DMS53 treated with DMSO at 0.1 percent for 48 hours (cell line): ENCODE measurements around the gene KNG1.
"Not testable (repeated sequence)": the region's sequence is repeated elsewhere in the genome, so short reads cannot be mapped to it uniquely, and the experiment has no call there.

Source experiments
- DNase-seq: peaks from one replicate; lab custom pipeline; 2025; ENCODE audit not compliant: unreplicated experiment; lab: John Stamatoyannopoulos, UW

KNG1 gene

GRCh38 chr3:186708983-186709679 is 8.0 kb upstream of the KNG1 start:
- no peak for DNase-seq

GRCh38 chr3:186710694-186711093 is 6.5 kb upstream of the KNG1 start:
- DNase-seq, result not testable (repeated sequence)

GRCh38 chr3:186713499-186713898 is 3.7 kb upstream of the KNG1 start:
- DNase-seq, result no peak

DNA sequence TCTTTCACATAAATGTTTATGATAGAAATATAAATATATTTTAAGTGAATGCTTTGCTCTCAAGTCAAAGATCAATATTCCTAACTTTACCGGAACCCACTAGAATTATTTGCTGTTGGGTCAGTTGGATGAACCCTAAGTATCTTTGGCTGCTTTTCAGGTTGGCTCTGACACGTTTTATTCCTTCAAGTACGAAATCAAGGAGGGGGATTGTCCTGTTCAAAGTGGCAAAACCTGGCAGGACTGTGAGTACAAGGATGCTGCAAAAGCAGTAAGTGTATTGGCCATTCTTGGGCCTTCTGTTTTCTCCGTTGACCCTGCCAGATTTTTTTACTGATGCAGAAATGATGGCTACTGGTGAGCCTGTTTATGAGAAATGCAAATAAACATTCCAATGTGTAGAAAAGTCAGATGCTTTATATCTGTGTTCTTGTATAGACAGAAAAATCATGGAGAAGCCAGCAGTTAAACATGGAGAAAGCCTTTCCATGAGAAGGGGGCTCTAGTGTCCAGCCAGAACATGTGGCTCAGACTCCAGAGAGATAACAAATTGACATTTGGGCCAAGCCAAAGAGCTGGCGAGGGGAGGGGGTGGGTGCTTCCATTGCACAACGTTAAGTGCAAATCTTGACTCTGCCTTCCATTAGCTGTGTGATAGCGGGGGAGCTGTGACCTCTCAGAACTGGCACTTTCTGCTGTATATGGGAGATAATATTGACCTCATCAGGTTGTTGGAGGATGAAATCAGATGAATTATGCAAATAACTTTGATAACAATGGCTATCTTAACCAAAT is 3.0 kb downstream of the KNG1 start:
- DNase-seq, result no peak

- DNase-seq, result no peak
Observed at GRCh38 chr3:186722457-186722856, 5.3 kb downstream of the KNG1 start.

DNA sequence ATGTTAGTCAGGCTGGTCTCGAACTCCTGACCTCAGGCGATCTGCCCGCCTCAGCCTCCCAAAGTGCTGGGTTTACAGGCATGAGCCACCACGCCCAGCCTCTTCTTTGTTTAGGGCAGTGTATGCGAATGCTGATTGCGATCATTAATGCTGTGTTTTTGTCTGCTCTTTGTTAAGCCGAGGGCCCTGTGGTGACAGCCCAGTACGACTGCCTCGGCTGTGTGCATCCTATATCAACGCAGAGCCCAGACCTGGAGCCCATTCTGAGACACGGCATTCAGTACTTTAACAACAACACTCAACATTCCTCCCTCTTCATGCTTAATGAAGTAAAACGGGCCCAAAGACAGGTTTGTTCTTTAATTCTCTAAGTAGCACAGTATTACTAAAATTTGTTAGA is 7.8 kb downstream of the KNG1 start:
- no peak for DNase-seq

- DNase-seq, result no peak
Observed at GRCh38 chr3:186732169-186732766, 15.1 kb downstream of the KNG1 start.

DNA sequence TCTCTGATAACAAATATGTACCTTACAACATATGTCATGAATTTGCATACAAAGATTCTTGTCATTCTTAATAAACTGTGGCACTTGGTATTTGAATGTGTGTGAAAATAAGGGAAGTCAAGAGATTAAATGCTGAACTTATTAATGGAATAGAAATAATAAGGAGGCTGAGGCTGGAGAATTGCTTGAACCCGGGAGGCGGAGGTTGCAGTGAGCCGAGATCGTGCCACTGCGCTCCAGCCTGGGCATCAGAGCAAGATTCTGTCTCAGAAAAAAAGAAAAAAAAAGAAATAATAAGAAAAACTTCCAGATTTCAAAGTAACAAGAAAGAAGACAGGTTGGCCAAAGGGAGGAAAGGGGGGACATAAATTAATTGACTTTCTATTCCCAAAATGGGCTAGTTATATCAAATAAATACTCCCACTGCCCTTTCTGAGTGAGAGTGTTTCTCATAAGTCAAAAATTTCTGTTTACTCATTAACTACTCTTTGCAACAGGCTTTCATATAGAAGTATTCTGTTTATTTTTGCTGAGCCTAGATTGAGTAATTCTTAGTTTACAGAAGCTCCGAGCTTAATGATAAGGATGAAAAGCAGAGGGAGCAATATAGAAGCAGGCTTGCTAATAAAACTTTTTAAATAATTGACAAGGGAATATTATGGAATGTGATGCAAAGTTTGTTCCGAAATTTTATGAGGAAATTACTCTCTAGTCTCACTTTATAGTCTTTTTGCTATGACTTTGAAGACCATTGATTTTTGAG is 25.6 kb downstream of the KNG1 start:
- no peak for DNase-seq

DNA sequence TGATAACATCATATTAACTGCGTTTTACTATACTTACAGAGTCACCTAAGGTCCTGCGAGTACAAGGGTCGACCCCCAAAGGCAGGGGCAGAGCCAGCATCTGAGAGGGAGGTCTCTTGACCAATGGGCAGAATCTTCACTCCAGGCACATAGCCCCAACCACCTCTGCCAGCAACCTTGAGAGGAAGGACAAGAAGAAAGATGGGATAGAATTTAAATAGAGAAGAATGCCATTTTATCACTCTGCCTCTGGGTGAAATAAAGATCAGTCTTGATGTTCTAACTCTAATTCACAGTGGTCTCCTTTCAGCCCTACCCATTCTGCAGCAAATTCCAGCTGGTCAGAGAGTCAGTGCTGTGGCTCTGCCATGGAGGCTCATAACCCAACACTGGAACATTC is 26.5 kb downstream of the KNG1 start:
- DNase-seq, result no peak

GRCh38 chr3:186746008-186746407 is 28.8 kb downstream of the KNG1 start:
- DNase-seq, result no peak

DNA sequence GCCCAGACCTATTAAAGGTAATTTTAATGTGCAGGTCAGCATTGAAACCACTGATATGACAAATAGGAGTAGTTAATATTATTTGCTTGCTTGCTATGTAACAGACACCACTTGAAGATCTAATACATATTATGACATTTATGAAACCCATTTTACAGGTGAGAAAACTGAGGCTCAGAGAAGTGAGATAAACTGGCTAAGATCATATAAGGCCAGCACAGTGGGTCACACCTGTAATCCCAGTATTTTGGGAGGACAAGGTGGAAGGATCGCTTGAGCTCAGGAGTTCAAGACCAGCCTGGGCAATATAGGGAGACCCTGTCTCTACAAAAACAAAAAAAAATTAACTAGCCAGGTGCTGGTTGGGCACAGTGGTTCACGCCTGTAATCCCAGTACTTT is 33.2 kb downstream of the KNG1 start:
- no peak for DNase-seq

GRCh38 chr3:186751480-186751879 is 34.3 kb downstream of the KNG1 start:
- no peak for DNase-seq

- DNase-seq, result no peak
Observed at GRCh38 chr3:186754006-186754405, 36.8 kb downstream of the KNG1 start.

- no peak for DNase-seq
Observed at GRCh38 chr3:186754871-186755270, 37.7 kb downstream of the KNG1 start.

DNA sequence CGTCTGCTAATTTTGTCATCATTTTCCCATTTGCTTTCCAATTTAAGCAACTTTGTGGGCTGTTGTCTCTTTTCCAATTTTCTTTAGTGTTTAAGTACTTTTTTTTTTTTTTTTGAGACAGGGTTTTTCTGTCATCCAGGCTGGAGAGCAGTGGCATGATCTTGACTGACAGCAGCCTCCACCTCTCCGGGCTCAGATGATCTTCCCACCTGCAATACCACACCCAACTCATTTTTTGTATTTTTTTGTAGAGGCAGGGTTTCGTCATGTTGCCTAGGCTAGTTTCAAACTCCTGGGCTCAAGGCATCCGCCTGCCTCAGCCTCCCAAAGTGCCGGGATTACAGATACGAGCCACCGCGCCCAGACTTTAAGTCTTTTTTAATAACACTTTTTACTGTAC is 40.1 kb downstream of the KNG1 start:
- DNase-seq, result no peak

DNA sequence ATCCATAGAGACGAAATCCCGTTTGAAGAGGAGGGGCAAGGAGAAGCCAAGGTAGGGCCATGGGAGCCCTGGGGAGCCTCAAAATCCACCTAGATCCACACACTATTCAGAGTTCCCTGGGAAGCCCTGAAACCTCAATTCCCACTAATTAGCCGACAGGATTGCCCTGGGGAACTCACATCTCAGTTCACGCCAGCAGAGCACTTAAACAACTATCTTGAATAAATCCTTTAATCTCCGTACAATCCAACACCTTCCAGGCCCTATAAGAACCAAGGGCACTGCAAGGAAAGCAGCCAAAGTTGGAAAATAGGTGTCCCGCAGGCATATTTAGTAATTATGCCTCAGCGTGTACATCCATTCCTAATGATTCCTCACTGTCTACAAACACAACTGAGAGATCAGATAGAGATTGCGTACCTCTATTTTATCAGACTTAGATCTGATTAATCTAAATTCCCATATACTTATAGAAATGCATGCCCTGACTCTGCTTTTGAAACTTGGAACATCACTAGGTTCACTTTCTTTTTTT is 40.6 kb downstream of the KNG1 start:
- DNase-seq, result no peak

GRCh38 chr3:186759231-186759930 is 42.2 kb downstream of the KNG1 start:
- DNase-seq, result no peak

DNA sequence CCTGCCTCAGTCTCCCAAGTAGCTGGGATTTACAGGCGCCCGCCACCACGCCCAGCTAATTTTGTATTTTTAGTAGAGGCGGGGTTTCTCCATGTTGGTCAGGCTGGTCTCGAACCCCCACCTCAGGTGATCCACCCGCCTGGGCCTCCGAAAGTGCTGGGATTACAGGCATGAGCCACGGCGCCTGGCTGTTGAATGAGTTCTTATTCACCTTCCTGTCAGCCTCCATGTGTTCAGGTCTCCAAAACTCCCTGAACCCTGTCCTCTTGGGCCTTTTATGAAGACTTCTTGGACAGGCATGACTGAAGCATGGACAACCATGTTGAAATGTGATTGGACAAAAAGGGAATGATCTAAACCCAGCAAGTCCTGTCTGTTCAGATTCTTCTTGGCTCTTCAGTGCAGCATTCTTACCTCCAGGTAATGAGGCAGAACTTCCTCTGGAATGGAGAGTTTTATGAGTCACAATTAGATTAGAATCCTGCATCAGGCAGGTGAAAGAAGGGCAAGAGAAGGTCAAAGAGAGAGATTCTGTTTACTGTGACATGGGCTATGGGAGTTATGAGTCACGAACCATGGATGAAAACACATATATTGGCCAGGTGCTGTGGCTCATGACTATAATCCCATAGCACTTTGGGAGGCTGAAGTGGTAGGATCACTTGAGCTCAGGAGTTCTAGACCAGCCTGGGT is 43.1 kb downstream of the KNG1 start:
- peak; percentile 90 for DNase-seq

DNA sequence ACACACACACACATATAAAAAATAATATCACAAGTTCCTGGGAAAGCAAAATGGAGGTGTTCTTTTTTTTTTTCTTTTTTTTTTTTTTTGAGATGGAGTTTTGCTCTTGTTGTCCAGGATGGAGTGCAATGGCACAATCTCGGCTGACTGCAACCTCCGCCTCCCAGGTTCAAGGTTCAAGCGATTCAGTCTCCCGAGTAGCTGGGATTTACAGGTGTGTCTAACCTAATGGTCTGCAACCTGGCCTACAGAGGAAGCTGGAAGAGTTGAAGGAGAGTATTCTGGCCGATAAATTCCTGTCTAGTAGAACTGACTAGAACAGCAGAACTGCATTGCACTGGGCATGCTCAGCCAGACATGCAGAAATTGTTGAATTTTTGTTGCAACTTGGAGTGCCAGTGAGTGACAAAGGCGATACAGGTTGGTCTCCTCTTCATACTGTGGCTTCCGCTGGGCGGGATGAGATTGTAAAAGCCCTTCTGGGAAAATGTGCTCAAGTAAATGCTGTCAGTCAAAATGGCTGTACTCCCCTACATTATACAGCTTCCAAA is 43.8 kb downstream of the KNG1 start:
- no peak for DNase-seq

DNA sequence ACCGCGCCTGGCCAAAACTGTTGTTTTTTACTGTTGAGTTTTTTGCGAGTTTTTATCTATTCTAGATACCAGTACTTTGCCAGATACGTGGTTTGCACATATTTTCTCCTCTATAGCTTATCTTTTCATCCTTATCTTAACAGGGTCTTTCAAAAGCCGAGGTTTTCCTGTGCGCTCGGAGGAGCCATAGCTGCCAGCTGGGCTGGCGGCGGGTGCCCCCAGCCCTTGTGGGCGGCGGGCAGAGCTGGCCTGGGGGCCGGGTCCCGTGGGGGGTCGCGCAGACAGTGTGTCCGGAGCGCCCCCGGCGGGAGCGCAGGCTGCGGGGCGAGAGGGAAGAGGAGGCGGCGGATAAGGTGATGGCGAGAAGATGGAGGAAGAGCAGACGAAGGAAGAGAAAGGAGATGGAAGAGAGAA is 55.1 kb downstream of the KNG1 start:
- DNase-seq, result no peak
